IPS DF 6.9 (cell line): Measurements from ENCODE around the gene PDXP.
"Not testable (repeated sequence)": the region's sequence is repeated elsewhere in the genome, so short reads cannot be mapped to it uniquely, and the experiment has no call there.

Experiments used
- DNase-seq: peaks from one replicate; pipeline ENCODE4 v3.0.0-alpha.2; 2013; ENCODE audit warnings: low read depth, low spot score
- H3K27ac ChIP-seq: one replicate; pipeline ENCODE4 v1.5.1; 2013; ENCODE audit warnings: low read length, control low read depth
- H3K27me3 ChIP-seq: 2 replicates; pipeline ENCODE4 v1.6.1; 2013; ENCODE audit warnings: mild to moderate bottlenecking, low read length; ENCODE audit not compliant: control insufficient read depth, insufficient read depth
- H3K36me3 ChIP-seq: 2 replicates; pipeline ENCODE4 v1.6.1; 2013; ENCODE audit warnings: low read length; ENCODE audit not compliant: control insufficient read depth, insufficient read depth
- H3K4me1 ChIP-seq: 2 replicates; pipeline ENCODE4 v1.6.1; 2013; ENCODE audit warnings: low read length; ENCODE audit not compliant: control insufficient read depth, insufficient read depth
- H3K4me3 ChIP-seq: 2 replicates; pipeline ENCODE4 v1.5.1; 2013; ENCODE audit warnings: mild to moderate bottlenecking, low read length
- H3K9me3 ChIP-seq: 2 replicates; pipeline ENCODE4 v1.6.1; 2013; ENCODE audit warnings: low read length, inconsistent platforms; ENCODE audit not compliant: control insufficient read depth, insufficient read depth
- WGBS: extraction: QIAGEN DNeasy Blood & Tissue Kit; methylation state at CpG from one replicate; pipeline ENCODE4 v1.1.7; 2013; ENCODE audit warnings: mixed read lengths, missing lambda C conversion rate; ENCODE audit not compliant: insufficient read length, insufficient coverage; 5-methylcytosine and 5-hydroxymethylcytosine counted together

Gene PDXP

GRCh38 chr22:37684803-37685615 is 26.5 kb downstream of the PDXP start:
- Histone ChIP-seq H3K9me3 (no peaks in the 10 kb centered on the region), H3K4me1 (no peaks in the 10 kb centered on the region; the same call in 1 of the 2 replicates), H3K27ac (no peak overlapping the region), H3K27me3 (no peaks in the 10 kb centered on the region), H3K4me3 (no peak overlapping the region), H3K36me3 (peaks cover 12% of the 10 kb centered on the region)
- DNase-seq: no peak
- WGBS: no CpG with 5 or more reads among the region's 16 CpGs

DNA sequence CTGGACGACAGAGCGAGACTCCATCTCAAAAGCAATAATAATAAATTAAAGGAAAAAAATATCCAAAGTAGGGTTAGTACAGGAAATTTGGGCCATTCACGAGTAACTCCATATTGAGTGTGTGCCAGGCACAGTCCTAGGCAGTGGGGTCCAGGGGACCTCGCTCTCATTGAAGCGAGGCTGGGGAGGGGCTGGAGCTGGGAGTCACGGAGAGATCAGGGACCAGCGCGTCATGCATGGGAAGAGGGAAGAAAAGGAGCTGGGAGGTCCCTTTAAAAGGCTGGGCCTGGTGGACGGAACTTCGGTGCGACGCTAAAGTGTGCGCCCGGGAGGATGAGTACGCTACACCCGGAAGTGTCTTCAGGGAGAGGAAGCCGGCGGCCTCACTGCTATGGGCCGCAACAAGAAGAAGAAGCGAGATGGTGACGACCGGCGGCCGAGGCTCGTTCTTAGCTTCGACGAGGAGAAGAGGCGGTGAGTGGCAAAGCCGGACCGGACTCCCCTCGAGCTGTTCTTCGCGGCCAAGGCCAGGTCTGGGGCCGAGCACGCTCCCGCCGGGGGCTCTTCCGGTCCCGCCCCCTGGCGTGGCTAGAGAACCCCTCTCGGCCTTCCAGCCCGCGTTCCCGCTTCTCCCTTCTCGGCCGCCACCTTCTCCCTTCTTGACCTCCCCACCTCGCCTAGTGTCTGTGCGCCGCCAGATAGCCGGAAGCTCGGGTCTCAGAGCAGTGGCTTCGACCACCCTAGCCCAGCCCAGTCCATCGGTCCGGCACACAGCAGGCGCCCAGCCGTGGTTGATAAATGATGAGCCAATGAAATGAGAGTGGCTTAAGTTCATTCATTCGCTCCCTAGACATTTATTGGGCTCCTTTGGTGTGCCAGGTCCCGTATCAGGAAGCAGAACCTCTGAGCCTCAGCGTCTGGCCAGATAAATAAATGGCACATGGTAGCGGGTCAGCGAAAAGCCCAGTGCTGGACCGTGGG is 27.8 kb downstream of the PDXP start, which contains the start of gene NOL12:
NOL12 (plus strand) TSS at position 342 of the 981 bp plus-strand sequence; CDS start at position 392, 50 bp downstream.
- Histone ChIP-seq H3K36me3 (peaks cover 22% of the 10 kb centered on the region), H3K9me3 (no peaks in the 10 kb centered on the region), H3K27me3 (no peaks in the 10 kb centered on the region), H3K4me3 (peak within 1 kb of the TSS; percentile 88), H3K27ac (no peak within 1 kb of the TSS), H3K4me1 (no peaks in the 10 kb centered on the region; the same call in 1 of the 2 replicates)
- no peak for DNase-seq
- no CpG with 5 or more reads among the region's 62 CpGs for WGBS

GRCh38 chr22:37690407-37690806 is 31.9 kb downstream of the PDXP start:
- H3K4me3 ChIP-seq: no peak overlapping the region
- H3K36me3 ChIP-seq: peaks cover 34% of the 10 kb centered on the region
- WGBS: no CpG with 5 or more reads among the region's 7 CpGs
- no peaks in the 10 kb centered on the region for H3K27me3 ChIP-seq
- no peaks in the 10 kb centered on the region for H3K9me3 ChIP-seq
- DNase-seq: no peak
- H3K4me1 ChIP-seq: no peaks in the 10 kb centered on the region; the same call in 1 of the 2 replicates
- H3K27ac ChIP-seq: no peak overlapping the region

- Histone ChIP-seq H3K9me3 (no peaks in the 10 kb centered on the region), H3K27me3 (no peaks in the 10 kb centered on the region), H3K4me1 (no peaks in the 10 kb centered on the region; the same call in none of the 2 replicates), H3K27ac (no peak overlapping the region), H3K36me3 (peaks cover 34% of the 10 kb centered on the region), H3K4me3 (no peak overlapping the region)
- no peak for DNase-seq
- no CpG with 5 or more reads among the region's 18 CpGs for WGBS
Measured at GRCh38 chr22:37690901-37691504, 32.5 kb downstream of the PDXP start.

GRCh38 chr22:37692627-37693285 is 34.2 kb downstream of the PDXP start:
- no peak overlapping the region for H3K4me3 ChIP-seq
- no peaks in the 10 kb centered on the region for H3K27me3 ChIP-seq
- no peaks in the 10 kb centered on the region; the same call in none of the 2 replicates for H3K4me1 ChIP-seq
- WGBS: no CpG with 5 or more reads among the region's 15 CpGs
- H3K27ac ChIP-seq: no peak overlapping the region
- peaks cover 34% of the 10 kb centered on the region for H3K36me3 ChIP-seq
- DNase-seq: no peak
- no peaks in the 10 kb centered on the region for H3K9me3 ChIP-seq

DNA sequence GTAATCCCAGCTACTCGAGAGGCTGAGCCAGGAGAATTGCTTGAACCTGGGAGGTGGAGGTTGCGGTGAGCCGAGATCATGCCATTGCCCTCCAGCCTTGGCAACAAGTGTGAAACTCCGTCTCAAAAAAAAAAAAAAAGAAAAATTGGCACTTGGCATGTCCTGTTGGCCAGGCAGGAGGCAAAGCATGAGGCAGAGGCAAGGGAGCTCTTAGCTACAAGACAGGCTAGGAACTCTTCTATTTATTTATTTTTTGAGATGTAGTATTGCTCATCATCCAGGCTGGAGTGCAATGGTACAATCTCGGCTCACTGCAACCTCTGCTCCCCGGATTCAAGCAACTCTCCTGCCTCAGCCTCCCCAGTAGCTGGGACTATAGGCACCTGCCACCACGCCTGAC is 35.6 kb downstream of the PDXP start:
- no CpG with 5 or more reads among the region's 7 CpGs for WGBS
- peaks cover 24% of the 10 kb centered on the region for H3K36me3 ChIP-seq
- H3K9me3 ChIP-seq, H3K4me3 ChIP-seq, DNase-seq, H3K4me1 ChIP-seq, H3K27ac ChIP-seq, H3K27me3 ChIP-seq: not testable (repeated sequence)

DNA sequence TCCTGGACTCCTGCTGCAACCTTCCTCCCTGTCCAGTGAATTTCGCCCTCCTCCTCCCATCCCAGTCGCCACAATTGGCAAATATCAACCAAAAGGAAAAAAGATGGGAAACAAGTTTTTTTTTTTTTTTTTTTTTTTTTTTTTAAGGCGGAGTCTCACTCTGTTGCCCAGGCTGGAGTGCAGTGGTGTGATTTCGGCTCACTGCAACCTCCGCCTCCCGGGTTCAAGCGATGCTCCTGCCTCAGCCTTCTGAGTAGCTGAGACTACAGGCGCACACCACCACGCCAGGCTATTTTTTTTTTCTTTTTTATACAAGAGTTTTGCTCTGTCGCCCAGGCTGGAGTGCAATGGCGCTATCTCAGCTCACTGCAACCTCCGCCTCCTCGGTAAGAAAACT is 37.7 kb downstream of the PDXP start:
- peaks cover 16% of the 10 kb centered on the region for H3K36me3 ChIP-seq
- not testable (repeated sequence) for H3K27ac ChIP-seq, H3K9me3 ChIP-seq, DNase-seq, H3K4me1 ChIP-seq, H3K4me3 ChIP-seq, H3K27me3 ChIP-seq
- no CpG with 5 or more reads among the region's 13 CpGs for WGBS

GRCh38 chr22:37696657-37697537 is 38.4 kb downstream of the PDXP start, which contains the start of gene TRIOBP:
TSS of gene TRIOBP (plus strand) at chr22:37697048. CDS start at chr22:37701366, 4,318 bp downstream.
- H3K27ac ChIP-seq: no peak within 1 kb of the TSS
- no peaks in the 10 kb centered on the region for H3K27me3 ChIP-seq
- no CpG with 5 or more reads among the region's 39 CpGs for WGBS
- H3K4me1 ChIP-seq: no peaks in the 10 kb centered on the region; the same call in 1 of the 2 replicates
- peak; percentile 96 for DNase-seq
- peaks cover 12% of the 10 kb centered on the region for H3K36me3 ChIP-seq
- H3K9me3 ChIP-seq: no peaks in the 10 kb centered on the region
- H3K4me3 ChIP-seq: peak within 1 kb of the TSS; percentile 42; the same call in 1 of the 2 replicates

- peaks cover 12% of the 10 kb centered on the region for H3K36me3 ChIP-seq
- no peaks in the 10 kb centered on the region for H3K27me3 ChIP-seq
- no peaks in the 10 kb centered on the region; the same call in 1 of the 2 replicates for H3K4me1 ChIP-seq
- WGBS: no CpG with 5 or more reads among the region's 3 CpGs
- no peak for DNase-seq
- H3K27ac ChIP-seq: no peak overlapping the region
- no peaks in the 10 kb centered on the region for H3K9me3 ChIP-seq
- peak overlapping the region; percentile 42; the same call in 1 of the 2 replicates for H3K4me3 ChIP-seq
Measured at GRCh38 chr22:37697538-37697835, 39.0 kb downstream of the PDXP start.
